ENCODE measurements around the gene GSDMA. TPM values are rescaled to one million over a fixed set of nuclear protein-coding genes. Genes with fewer than 3 reads are reported as not detected.

The GSDMA gene
- total RNA-seq, 2 donors from 2014 or later = 0.68 to 1.2 TPM

DNA sequence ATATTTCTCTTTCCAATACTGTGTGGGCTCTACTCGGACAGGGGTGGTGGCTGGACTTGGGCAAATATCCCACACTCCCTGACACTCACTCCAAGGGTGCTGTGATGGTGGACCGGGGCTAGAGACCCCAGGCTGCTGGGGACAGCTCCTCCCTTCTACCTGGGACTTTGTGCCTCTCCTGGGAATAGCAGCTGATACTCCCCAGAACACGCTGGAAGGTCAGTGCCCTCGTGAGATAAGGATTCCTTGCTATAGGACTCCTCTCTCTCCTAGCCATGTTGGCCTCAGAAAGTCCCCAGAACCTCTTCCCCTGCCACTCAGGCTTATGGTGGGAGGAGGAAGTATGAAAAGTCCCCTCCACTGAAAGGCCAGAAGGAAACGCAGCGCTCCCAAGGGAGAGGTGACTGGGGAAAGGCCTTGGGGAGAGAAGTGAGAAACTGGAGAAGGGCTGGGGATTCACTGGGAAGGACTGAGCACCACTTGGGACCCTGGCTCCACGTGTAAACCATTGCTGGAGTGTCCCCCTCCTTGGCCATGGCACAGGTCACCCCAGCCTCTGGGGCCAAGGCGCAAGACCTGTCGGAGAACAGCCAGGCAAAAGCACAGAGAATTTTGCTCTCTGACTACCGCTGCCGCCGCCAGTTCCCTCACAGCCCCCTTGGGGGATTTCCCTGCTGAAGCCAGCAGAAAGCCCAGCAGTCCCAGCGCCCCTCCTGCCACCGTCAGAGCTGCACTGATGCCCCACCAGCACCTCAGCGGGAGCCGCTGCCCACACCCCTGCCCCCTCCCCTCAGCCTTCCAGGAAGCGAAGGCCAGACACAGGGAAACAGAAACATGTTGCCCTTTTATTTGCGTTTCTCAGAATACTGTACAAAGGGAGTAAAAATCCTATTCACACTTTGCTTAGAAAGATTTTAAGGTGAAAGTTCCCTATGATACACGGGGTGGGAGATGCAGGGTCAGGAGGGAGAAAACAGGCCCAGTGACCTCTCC lies 42.3 kb upstream of the GSDMA start:
- DNase-seq (ENCODE audit: low spot score) = no peak
- no peak for ATAC-seq (ENCODE audit: insufficient number of reproducible peaks, low FRiP score, low read depth)
- no peaks in the 10 kb centered on the region for H3K27me3 ChIP-seq (replicated peaks; ENCODE audit: insufficient read depth)
- no peaks in the 10 kb centered on the region for H3K9me3 ChIP-seq
- no peak for TF ChIP-seq CTCF (IDR thresholded peaks at IDR 0.05)
- H3K4me1 ChIP-seq (ENCODE audit: control insufficient read depth in 1 of 2, low read depth in 2 of 2) = peaks cover 0 to 10% of the 10 kb centered on the region in 2 donors
- H3K36me3 ChIP-seq = peaks cover 34% of the 10 kb centered on the region
- H3K4me3 ChIP-seq = no peak overlapping the region
- no peak overlapping the region for H3K27ac ChIP-seq

- no peak for TF ChIP-seq CTCF (IDR thresholded peaks at IDR 0.05)
- Histone ChIP-seq H3K4me1 (ENCODE audit: control insufficient read depth in 1 of 2, low read depth in 2 of 2) (peaks cover 2 to 18% of the 10 kb centered on the region in 2 donors), H3K27ac (no peak overlapping the region), H3K27me3 (replicated peaks; ENCODE audit: insufficient read depth) (no peaks in the 10 kb centered on the region), H3K9me3 (no peaks in the 10 kb centered on the region), H3K36me3 (peaks cover 34% of the 10 kb centered on the region), H3K4me3 (no peak overlapping the region)
- ATAC-seq (ENCODE audit: insufficient number of reproducible peaks, low FRiP score, low read depth) = no peak
- no peak for DNase-seq (ENCODE audit: low spot score)
Observed at GRCh38 chr17:39921323-39921722, 41.5 kb upstream of the GSDMA start.

DNA sequence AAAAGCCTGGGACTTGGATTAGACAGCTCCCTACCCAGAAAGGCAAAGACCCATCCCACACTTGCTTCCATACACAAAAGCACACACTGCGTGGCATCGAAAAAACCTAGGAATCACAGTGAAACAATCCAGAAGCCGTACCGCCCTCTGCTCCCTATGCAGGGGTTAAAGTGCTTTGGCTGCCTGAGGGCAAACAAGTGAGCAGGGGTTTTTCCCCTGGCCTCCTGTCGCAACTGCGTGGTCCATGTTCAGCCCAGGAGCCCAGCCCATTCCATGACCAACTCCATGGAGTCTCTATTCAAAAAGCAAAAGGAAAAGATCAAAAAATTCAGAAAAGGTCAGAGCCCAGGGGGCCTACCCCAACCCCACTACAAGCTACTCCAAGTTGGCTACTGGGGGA lies 40.8 kb upstream of the GSDMA start:
- no peak for TF ChIP-seq CTCF (IDR thresholded peaks at IDR 0.05)
- no peak overlapping the region for H3K4me3 ChIP-seq
- peaks cover 34% of the 10 kb centered on the region for H3K36me3 ChIP-seq
- no peaks in the 10 kb centered on the region for H3K27me3 ChIP-seq (replicated peaks; ENCODE audit: insufficient read depth)
- peaks cover 7 to 24% of the 10 kb centered on the region in 2 donors for H3K4me1 ChIP-seq (ENCODE audit: control insufficient read depth in 1 of 2, low read depth in 2 of 2)
- H3K9me3 ChIP-seq = no peaks in the 10 kb centered on the region
- DNase-seq (ENCODE audit: low spot score) (no peak), ATAC-seq (ENCODE audit: insufficient number of reproducible peaks, low FRiP score, low read depth) (no peak)
- no peak overlapping the region for H3K27ac ChIP-seq

DNA sequence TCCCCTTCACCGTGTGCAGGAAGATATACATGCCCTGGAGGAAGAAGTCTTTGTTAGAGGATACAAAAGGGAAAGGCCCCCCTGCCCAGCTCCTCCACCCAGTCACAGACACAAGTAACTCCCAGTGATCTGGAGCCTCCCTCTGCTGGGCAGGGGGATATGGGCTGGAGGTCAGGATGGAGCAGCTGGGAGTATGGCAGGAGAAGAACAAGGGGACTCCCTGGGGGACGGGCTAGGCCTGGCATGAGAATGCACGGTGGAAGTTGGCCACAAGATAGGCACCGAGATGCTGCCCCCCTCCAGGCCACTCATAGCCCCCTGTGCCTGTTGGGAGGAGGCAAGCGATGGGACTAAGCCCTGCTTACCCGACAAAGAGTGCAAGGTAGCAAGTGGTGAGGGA lies 39.6 kb upstream of the GSDMA start:
- Histone ChIP-seq H3K4me1 (ENCODE audit: control insufficient read depth in 1 of 2, low read depth in 2 of 2) (peaks cover 7 to 28% of the 10 kb centered on the region in 2 donors), H3K4me3 (no peak overlapping the region), H3K27me3 (replicated peaks; ENCODE audit: insufficient read depth) (no peaks in the 10 kb centered on the region), H3K27ac (no peak overlapping the region), H3K36me3 (peaks cover 34% of the 10 kb centered on the region), H3K9me3 (no peaks in the 10 kb centered on the region)
- ATAC-seq (ENCODE audit: insufficient number of reproducible peaks, low FRiP score, low read depth) (no peak), DNase-seq (ENCODE audit: low spot score) (no peak)
- no peak for TF ChIP-seq CTCF (IDR thresholded peaks at IDR 0.05)

GRCh38 chr17:39923836-39924690 lies 38.7 kb upstream of the GSDMA start:
- TF ChIP-seq CTCF (IDR thresholded peaks at IDR 0.05) = no peak
- Histone ChIP-seq H3K27me3 (replicated peaks; ENCODE audit: insufficient read depth) (no peaks in the 10 kb centered on the region), H3K9me3 (no peaks in the 10 kb centered on the region), H3K27ac (no peak overlapping the region), H3K4me3 (no peak overlapping the region), H3K36me3 (peaks cover 31% of the 10 kb centered on the region), H3K4me1 (ENCODE audit: control insufficient read depth in 1 of 2, low read depth in 2 of 2) (peaks cover 12 to 37% of the 10 kb centered on the region in 2 donors)
- no peak for ATAC-seq (ENCODE audit: insufficient number of reproducible peaks, low FRiP score, low read depth)
- no peak for DNase-seq (ENCODE audit: low spot score)

Measured in thoracic aorta (tissue), 2 donors.